H9 (cell line): ENCODE results near the gene CKLF. TPM values are rescaled to one million over a fixed set of nuclear protein-coding genes. Genes with fewer than 3 reads are reported as not detected.

Experiments used
- DNase-seq: peaks from one replicate; pipeline ENCODE4 v3.0.0-alpha.2; 2017
- H2AFZ ChIP-seq: one replicate; pipeline ENCODE4 v1.6.1; 2013; ENCODE audit warnings: mild to moderate bottlenecking, low read length, control low read depth, moderate library complexity
- H2AK5ac ChIP-seq: 2 replicates; pipeline ENCODE4 v1.6.1; 2013; ENCODE audit warnings: low read length, control low read depth, mixed read lengths; ENCODE audit not compliant: insufficient read length
- H2BK120ac ChIP-seq: one replicate; pipeline ENCODE4 v1.6.1; 2013; ENCODE audit warnings: low read depth, mild to moderate bottlenecking, low read length, control low read depth, inconsistent platforms; ENCODE audit not compliant: poor library complexity, severe bottlenecking
- H2BK12ac ChIP-seq: 2 replicates; pipeline ENCODE4 v1.6.1; 2013; ENCODE audit warnings: low read length, control low read depth, mixed read lengths, low read depth; ENCODE audit not compliant: insufficient read length
- H2BK15ac ChIP-seq: 2 replicates; pipeline ENCODE4 v1.6.1; 2013; ENCODE audit warnings: low read depth, low read length, control low read depth
- H2BK20ac ChIP-seq: one replicate; pipeline ENCODE4 v1.6.1; 2013; ENCODE audit warnings: low read depth, mild to moderate bottlenecking, low read length, control low read depth, inconsistent platforms; ENCODE audit not compliant: poor library complexity, severe bottlenecking
- H2BK5ac ChIP-seq: 2 replicates; pipeline ENCODE4 v1.6.1; 2013; ENCODE audit warnings: low read length, control low read depth, mixed read lengths; ENCODE audit not compliant: insufficient read length
- H3K14ac ChIP-seq: 2 replicates; pipeline ENCODE4 v1.6.1; 2013; ENCODE audit warnings: low read length, control low read depth; ENCODE audit not compliant: insufficient read depth
- H3K18ac ChIP-seq: 2 replicates; pipeline ENCODE4 v1.6.1; 2013; ENCODE audit warnings: low read depth, mild to moderate bottlenecking, mixed read lengths, low read length, control low read depth; ENCODE audit not compliant: insufficient read length
- H3K23ac ChIP-seq: 2 replicates; pipeline ENCODE4 v1.6.1; 2013; ENCODE audit warnings: low read length, control low read depth, mixed read lengths, low read depth; ENCODE audit not compliant: insufficient read length
- H3K23me2 ChIP-seq: 2 replicates; pipeline ENCODE4 v1.6.1; 2013; ENCODE audit warnings: low read depth, mild to moderate bottlenecking, mixed read lengths, low read length, control low read depth; ENCODE audit not compliant: insufficient read length, poor library complexity, severe bottlenecking
- H3K27ac ChIP-seq: 2 replicates; pipeline ENCODE4 v1.5.1; 2013; ENCODE audit warnings: low read length, control low read depth, mixed read lengths, low read depth; ENCODE audit not compliant: insufficient read length
- H3K27me3 ChIP-seq: 2 replicates; pipeline ENCODE4 v1.6.1; 2013; ENCODE audit warnings: low read length, control low read depth, inconsistent platforms; ENCODE audit not compliant: insufficient read depth
- H3K4ac ChIP-seq: 2 replicates; pipeline ENCODE4 v1.6.1; 2013; ENCODE audit warnings: low read depth, mild to moderate bottlenecking, control low read depth, inconsistent platforms, low read length, moderate library complexity
- H3K4me1 ChIP-seq: 2 replicates; pipeline ENCODE4 v1.6.1; 2013; ENCODE audit warnings: low read length, control low read depth, inconsistent platforms; ENCODE audit not compliant: insufficient read depth
- H3K4me2 ChIP-seq: 2 replicates; pipeline ENCODE4 v1.6.1; 2013; ENCODE audit warnings: low read length, control low read depth, mixed read lengths; ENCODE audit not compliant: insufficient read length, insufficient read depth
- H3K56ac ChIP-seq: 2 replicates; pipeline ENCODE4 v1.6.1; 2013; ENCODE audit warnings: low read depth, mild to moderate bottlenecking, mixed read lengths, low read length, control low read depth; ENCODE audit not compliant: insufficient read length
- H3K79me1 ChIP-seq: 2 replicates; pipeline ENCODE4 v1.6.1; 2013; ENCODE audit warnings: low read depth, mild to moderate bottlenecking, moderate library complexity, low read length, control low read depth, inconsistent platforms; ENCODE audit not compliant: insufficient read depth, poor library complexity, severe bottlenecking
- H3K79me2 ChIP-seq: 2 replicates; pipeline ENCODE4 v1.6.1; 2013; ENCODE audit warnings: low read length, control low read depth, inconsistent platforms; ENCODE audit not compliant: insufficient read depth
- H3K9ac ChIP-seq: 2 replicates; pipeline ENCODE4 v1.6.1; 2013; ENCODE audit warnings: low read length, control low read depth, mixed read lengths; ENCODE audit not compliant: insufficient read length; ENCODE audit errors: extremely low read depth
- H3K9me3 ChIP-seq: one replicate; pipeline ENCODE4 v1.6.1; 2013; ENCODE audit warnings: low read depth, low read length, inconsistent platforms; ENCODE audit not compliant: control insufficient read depth
- H3T11ph ChIP-seq: one replicate; pipeline ENCODE4 v1.6.1; 2013; ENCODE audit warnings: mild to moderate bottlenecking, low read length, control low read depth, inconsistent platforms
- H4K20me1 ChIP-seq: one replicate; pipeline ENCODE4 v1.6.1; 2013; ENCODE audit not compliant: control insufficient read depth, insufficient read length, insufficient read depth
- H4K5ac ChIP-seq: 2 replicates; pipeline ENCODE4 v1.6.1; 2013; ENCODE audit warnings: low read depth, mild to moderate bottlenecking, mixed read lengths, low read length, control low read depth; ENCODE audit not compliant: insufficient read length
- H4K8ac ChIP-seq: replicated peaks from 2 replicates; pipeline ENCODE4 v1.6.1; 2013; ENCODE audit warnings: low read length, control low read depth, mixed read lengths, low read depth; ENCODE audit not compliant: insufficient read length
- H4K91ac ChIP-seq: 2 replicates; pipeline ENCODE4 v1.6.1; 2013; ENCODE audit warnings: low read depth, mild to moderate bottlenecking, moderate library complexity, mixed read lengths, low read length, control low read depth; ENCODE audit not compliant: insufficient read length
- H3K27ac Mint-ChIP-seq, 3 experiments: 2 replicates in 2 of 3; 3 replicates in 1 of 3; pipeline ENCODE4 v1.8.0; 2020 to 2021; ENCODE audit warnings: mixed read lengths in 3 of 3, mild to moderate bottlenecking in 1 of 3, moderate library complexity in 1 of 3
- H3K27me3 Mint-ChIP-seq: 2 replicates; pipeline ENCODE4 v1.8.0; 2021; ENCODE audit warnings: low read depth, mild to moderate bottlenecking, moderate library complexity, mixed read lengths
- H3K36me3 Mint-ChIP-seq, 3 experiments: 2 replicates in 2 of 3; 3 replicates in 1 of 3; pipeline ENCODE4 v1.8.0; 2020 to 2021; ENCODE audit warnings: low read depth in 3 of 3, mixed read lengths in 3 of 3; ENCODE audit not compliant: insufficient read depth in 1 of 3
- H3K4me1 Mint-ChIP-seq, 2 experiments: 2 replicates each; pipeline ENCODE4 v1.8.0; 2020; ENCODE audit warnings: mixed read lengths in 2 of 2
- H3K4me3 Mint-ChIP-seq, 2 experiments: 2 replicates in 1 of 2; 3 replicates in 1 of 2; pipeline ENCODE4 v1.8.0; 2020 to 2021; ENCODE audit warnings: mild to moderate bottlenecking in 2 of 2, mixed read lengths in 2 of 2, moderate library complexity in 1 of 2
- H3K9me3 Mint-ChIP-seq, 2 experiments: 2 replicates in 1 of 2; 3 replicates in 1 of 2; pipeline ENCODE4 v1.8.0; 2020; ENCODE audit warnings: mild to moderate bottlenecking in 2 of 2, mixed read lengths in 2 of 2, moderate library complexity in 1 of 2
- WGBS: extraction: QIAGEN DNeasy Blood & Tissue Kit; methylation state at CpG from one replicate; pipeline ENCODE4 v1.1.7; 2013; ENCODE audit warnings: missing lambda C conversion rate, low lambda C conversion rate, mixed read lengths; ENCODE audit not compliant: insufficient read length; ENCODE audit errors: extremely low coverage; 5-methylcytosine and 5-hydroxymethylcytosine counted together
- total RNA-seq: library from RNA; stranded (reverse); gene quantifications from 2 replicates; pipeline ENCODE4 v1.2.1, GENCODE V29; 2021
- TF ChIP-seq, protein P1 (sequence below): fragments of 200-600 bp; sonication (generic); conservative IDR thresholded peaks from 3 replicates; pipeline ENCODE4 v1.8.0; 2021; ENCODE audit warnings: antibody characterized with exemption, mild to moderate bottlenecking

CKLF gene
- total RNA-seq, 1 experiment from 2014 or later, result 23.1 TPM

DNA sequence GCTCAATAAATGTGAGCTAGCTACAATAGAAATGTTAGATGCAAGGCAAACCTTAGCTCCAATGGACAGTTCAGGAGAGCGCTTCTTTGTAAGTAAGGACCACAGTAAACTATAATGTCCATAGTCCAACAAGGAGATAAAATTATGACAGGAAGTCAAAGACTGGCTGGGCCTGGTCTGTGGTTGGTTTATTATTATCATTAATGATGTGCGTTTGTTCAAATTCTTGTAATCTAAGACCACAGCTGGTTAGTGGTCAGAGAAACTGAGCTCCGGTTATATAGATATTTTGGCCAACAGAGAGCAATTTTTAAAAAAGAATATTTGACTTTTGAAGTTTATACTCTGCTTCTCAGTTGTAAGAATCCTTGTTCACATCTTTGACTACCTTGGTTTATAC is 22.2 kb downstream of the CKLF start:
- H3K56ac ChIP-seq, result no peak overlapping the region
- no CpG with 5 or more reads among the region's 3 CpGs for WGBS
- Mint-ChIP-seq H3K27me3 (peaks cover 26% of the 10 kb centered on the region), H3K4me3 (no peak overlapping the region), H3K27ac (no peak overlapping the region), H3K4me1 (peaks cover 6 to 7% of the 10 kb centered on the region in 2 experiments), H3K9me3 (no peaks in the 10 kb centered on the region), H3K36me3 (no peaks in the 10 kb centered on the region)
- H3K23me2 ChIP-seq, result no peaks in the 10 kb centered on the region
- TF ChIP-seq, protein P1, sequence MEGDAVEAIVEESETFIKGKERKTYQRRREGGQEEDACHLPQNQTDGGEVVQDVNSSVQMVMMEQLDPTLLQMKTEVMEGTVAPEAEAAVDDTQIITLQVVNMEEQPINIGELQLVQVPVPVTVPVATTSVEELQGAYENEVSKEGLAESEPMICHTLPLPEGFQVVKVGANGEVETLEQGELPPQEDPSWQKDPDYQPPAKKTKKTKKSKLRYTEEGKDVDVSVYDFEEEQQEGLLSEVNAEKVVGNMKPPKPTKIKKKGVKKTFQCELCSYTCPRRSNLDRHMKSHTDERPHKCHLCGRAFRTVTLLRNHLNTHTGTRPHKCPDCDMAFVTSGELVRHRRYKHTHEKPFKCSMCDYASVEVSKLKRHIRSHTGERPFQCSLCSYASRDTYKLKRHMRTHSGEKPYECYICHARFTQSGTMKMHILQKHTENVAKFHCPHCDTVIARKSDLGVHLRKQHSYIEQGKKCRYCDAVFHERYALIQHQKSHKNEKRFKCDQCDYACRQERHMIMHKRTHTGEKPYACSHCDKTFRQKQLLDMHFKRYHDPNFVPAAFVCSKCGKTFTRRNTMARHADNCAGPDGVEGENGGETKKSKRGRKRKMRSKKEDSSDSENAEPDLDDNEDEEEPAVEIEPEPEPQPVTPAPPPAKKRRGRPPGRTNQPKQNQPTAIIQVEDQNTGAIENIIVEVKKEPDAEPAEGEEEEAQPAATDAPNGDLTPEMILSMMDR, result no peak
- no peak overlapping the region for H3K4ac ChIP-seq
- no peak overlapping the region for H3K9ac ChIP-seq
- H3K79me2 ChIP-seq, result no peaks in the 10 kb centered on the region
- no peak overlapping the region for H3K27ac ChIP-seq
- no peak overlapping the region for H3K18ac ChIP-seq
- H4K8ac ChIP-seq, result no peak overlapping the region
- no peak overlapping the region for H2BK12ac ChIP-seq
- H3K4me2 ChIP-seq, result no peak overlapping the region
- H2BK15ac ChIP-seq, result no peak overlapping the region
- no peak overlapping the region for H2BK20ac ChIP-seq
- H4K91ac ChIP-seq, result no peak overlapping the region
- no peaks in the 10 kb centered on the region for H3K9me3 ChIP-seq
- H4K5ac ChIP-seq, result no peak overlapping the region
- H2AFZ ChIP-seq, result no peak overlapping the region
- H3K4me1 ChIP-seq, result no peaks in the 10 kb centered on the region
- H4K20me1 ChIP-seq, result no peaks in the 10 kb centered on the region
- H2AK5ac ChIP-seq, result no peak overlapping the region
- no peak overlapping the region for H2BK120ac ChIP-seq
- no peak for DNase-seq
- peaks cover 13% of the 10 kb centered on the region; the same call in 1 of the 2 replicates for H3K27me3 ChIP-seq
- H3T11ph ChIP-seq, result no peak overlapping the region
- no peak overlapping the region for H2BK5ac ChIP-seq
- H3K14ac ChIP-seq, result no peak overlapping the region
- H3K79me1 ChIP-seq, result no peaks in the 10 kb centered on the region
- no peak overlapping the region for H3K23ac ChIP-seq
